ENCODE results near the gene RPP25L. TPM values are rescaled to one million over a fixed set of nuclear protein-coding genes. Genes with fewer than 3 reads are reported as not detected.

Gene RPP25L
- total and polyA plus RNA-seq, 9 of the 15 experiments (the other 6 are each of a cell fraction or from before 2014, with no cell fraction given): 16.3 to 43.7 (median 29.0) TPM

DNA sequence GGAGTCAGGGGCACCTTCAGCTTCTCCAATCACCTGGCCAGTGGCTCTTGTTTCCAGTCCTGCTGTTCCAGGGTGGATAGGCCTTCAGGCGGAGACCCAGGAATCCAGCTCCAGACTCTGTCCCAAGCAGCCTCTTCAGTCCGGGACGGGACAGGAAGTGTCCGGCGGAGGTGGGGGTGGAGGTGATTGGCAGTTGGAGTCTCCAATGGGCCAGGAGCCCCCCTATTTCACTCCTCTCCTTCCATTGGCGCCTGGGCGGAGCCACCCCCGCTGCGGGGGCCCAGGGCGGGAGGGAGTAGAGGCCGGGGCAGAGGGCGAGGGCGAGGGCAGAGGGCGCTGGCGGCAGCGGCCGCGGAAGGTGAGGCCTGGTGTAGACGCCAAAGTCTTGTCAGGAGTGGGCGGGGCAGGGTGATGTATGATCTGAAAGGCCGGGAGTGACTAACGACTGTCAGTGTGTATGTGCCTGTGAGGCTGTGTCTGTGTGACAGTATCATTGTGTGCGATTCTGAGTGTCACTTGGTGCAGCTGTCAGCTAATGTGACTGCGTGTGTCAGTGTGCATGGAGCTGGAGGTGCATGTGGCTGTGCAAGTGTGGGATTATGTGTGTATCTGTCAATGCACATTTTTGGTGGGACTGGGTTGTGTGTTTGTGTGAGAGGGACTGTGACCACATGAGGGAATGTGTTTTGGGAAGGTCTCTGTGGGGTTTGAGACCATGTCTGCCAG is 40.1 kb upstream of the RPP25L start, which contains the start of gene IL11RA (continued):
- TF ChIP-seq, protein P1, sequence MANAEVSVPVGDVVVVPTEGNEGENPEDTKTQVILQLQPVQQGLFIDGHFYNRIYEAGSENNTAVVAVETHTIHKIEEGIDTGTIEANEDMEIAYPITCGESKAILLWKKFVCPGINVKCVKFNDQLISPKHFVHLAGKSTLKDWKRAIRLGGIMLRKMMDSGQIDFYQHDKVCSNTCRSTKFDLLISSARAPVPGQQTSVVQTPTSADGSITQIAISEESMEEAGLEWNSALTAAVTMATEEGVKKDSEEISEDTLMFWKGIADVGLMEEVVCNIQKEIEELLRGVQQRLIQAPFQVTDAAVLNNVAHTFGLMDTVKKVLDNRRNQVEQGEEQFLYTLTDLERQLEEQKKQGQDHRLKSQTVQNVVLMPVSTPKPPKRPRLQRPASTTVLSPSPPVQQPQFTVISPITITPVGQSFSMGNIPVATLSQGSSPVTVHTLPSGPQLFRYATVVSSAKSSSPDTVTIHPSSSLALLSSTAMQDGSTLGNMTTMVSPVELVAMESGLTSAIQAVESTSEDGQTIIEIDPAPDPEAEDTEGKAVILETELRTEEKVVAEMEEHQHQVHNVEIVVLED (CRISPR knock-in tag; IDR thresholded peaks at IDR 0.05): no peak
- TF ChIP-seq ZBTB1 (CRISPR knock-in tag; IDR thresholded peaks at IDR 0.05; ENCODE audit: borderline replicate concordance, low read depth) (no peak), FOS (IDR thresholded peaks at IDR 0.05; ENCODE audit: extremely low read depth, insufficient read length) (no peak), CBFB (CRISPR knock-in tag; IDR thresholded peaks at IDR 0.05) (no peak), ZNF239 (CRISPR knock-in tag; IDR thresholded peaks at IDR 0.05) (no peak), MEF2D (tag; conservative IDR thresholded peaks at IDR 0.05; ENCODE audit: low read depth) (no peak), SMARCA5 (IDR thresholded peaks at IDR 0.05) (0 out of 2 replicates have a peak, but pooled peaks have one; percentile 76), MYNN (IDR thresholded peaks at IDR 0.05) (peak; percentile 91), MYNN (CRISPR knock-in tag; IDR thresholded peaks at IDR 0.05) (no peak), NR2C1 (IDR thresholded peaks at IDR 0.05) (peak; percentile 71), NR2C1 (tag; IDR thresholded peaks at IDR 0.05) (peak; percentile 48; the same call in 1 of the 2 replicates)
- TF ChIP-seq, protein P2, sequence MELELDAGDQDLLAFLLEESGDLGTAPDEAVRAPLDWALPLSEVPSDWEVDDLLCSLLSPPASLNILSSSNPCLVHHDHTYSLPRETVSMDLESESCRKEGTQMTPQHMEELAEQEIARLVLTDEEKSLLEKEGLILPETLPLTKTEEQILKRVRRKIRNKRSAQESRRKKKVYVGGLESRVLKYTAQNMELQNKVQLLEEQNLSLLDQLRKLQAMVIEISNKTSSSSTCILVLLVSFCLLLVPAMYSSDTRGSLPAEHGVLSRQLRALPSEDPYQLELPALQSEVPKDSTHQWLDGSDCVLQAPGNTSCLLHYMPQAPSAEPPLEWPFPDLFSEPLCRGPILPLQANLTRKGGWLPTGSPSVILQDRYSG (tag; conservative IDR thresholded peaks at IDR 0.05; ENCODE audit: low read depth): no peak
- TF ChIP-seq, protein P3, sequence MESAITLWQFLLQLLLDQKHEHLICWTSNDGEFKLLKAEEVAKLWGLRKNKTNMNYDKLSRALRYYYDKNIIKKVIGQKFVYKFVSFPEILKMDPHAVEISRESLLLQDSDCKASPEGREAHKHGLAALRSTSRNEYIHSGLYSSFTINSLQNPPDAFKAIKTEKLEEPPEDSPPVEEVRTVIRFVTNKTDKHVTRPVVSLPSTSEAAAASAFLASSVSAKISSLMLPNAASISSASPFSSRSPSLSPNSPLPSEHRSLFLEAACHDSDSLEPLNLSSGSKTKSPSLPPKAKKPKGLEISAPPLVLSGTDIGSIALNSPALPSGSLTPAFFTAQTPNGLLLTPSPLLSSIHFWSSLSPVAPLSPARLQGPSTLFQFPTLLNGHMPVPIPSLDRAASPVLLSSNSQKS (CRISPR knock-in tag; IDR thresholded peaks at IDR 0.05): no peak
- TF ChIP-seq, protein P4, sequence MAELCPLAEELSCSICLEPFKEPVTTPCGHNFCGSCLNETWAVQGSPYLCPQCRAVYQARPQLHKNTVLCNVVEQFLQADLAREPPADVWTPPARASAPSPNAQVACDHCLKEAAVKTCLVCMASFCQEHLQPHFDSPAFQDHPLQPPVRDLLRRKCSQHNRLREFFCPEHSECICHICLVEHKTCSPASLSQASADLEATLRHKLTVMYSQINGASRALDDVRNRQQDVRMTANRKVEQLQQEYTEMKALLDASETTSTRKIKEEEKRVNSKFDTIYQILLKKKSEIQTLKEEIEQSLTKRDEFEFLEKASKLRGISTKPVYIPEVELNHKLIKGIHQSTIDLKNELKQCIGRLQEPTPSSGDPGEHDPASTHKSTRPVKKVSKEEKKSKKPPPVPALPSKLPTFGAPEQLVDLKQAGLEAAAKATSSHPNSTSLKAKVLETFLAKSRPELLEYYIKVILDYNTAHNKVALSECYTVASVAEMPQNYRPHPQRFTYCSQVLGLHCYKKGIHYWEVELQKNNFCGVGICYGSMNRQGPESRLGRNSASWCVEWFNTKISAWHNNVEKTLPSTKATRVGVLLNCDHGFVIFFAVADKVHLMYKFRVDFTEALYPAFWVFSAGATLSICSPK (IDR thresholded peaks at IDR 0.05; ENCODE audit: borderline replicate concordance): no peak
- TF ChIP-seq, protein P5, sequence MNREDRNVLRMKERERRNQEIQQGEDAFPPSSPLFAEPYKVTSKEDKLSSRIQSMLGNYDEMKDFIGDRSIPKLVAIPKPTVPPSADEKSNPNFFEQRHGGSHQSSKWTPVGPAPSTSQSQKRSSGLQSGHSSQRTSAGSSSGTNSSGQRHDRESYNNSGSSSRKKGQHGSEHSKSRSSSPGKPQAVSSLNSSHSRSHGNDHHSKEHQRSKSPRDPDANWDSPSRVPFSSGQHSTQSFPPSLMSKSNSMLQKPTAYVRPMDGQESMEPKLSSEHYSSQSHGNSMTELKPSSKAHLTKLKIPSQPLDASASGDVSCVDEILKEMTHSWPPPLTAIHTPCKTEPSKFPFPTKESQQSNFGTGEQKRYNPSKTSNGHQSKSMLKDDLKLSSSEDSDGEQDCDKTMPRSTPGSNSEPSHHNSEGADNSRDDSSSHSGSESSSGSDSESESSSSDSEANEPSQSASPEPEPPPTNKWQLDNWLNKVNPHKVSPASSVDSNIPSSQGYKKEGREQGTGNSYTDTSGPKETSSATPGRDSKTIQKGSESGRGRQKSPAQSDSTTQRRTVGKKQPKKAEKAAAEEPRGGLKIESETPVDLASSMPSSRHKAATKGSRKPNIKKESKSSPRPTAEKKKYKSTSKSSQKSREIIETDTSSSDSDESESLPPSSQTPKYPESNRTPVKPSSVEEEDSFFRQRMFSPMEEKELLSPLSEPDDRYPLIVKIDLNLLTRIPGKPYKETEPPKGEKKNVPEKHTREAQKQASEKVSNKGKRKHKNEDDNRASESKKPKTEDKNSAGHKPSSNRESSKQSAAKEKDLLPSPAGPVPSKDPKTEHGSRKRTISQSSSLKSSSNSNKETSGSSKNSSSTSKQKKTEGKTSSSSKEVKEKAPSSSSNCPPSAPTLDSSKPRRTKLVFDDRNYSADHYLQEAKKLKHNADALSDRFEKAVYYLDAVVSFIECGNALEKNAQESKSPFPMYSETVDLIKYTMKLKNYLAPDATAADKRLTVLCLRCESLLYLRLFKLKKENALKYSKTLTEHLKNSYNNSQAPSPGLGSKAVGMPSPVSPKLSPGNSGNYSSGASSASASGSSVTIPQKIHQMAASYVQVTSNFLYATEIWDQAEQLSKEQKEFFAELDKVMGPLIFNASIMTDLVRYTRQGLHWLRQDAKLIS (CRISPR knock-in tag; IDR thresholded peaks at IDR 0.05): no peak
- TF ChIP-seq, protein P6, sequence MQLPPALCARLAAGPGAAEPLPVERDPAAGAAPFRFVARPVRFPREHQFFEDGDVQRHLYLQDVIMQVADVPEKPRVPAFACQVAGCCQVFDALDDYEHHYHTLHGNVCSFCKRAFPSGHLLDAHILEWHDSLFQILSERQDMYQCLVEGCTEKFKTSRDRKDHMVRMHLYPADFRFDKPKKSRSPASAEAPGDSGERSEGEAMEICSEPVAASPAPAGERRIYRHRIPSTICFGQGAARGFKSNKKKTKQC (CRISPR knock-in tag; IDR thresholded peaks at IDR 0.05): no peak

Measured in K562 (cell line).